ENCODE measurements around the gene FBXO38.

FBXO38 gene

DNA sequence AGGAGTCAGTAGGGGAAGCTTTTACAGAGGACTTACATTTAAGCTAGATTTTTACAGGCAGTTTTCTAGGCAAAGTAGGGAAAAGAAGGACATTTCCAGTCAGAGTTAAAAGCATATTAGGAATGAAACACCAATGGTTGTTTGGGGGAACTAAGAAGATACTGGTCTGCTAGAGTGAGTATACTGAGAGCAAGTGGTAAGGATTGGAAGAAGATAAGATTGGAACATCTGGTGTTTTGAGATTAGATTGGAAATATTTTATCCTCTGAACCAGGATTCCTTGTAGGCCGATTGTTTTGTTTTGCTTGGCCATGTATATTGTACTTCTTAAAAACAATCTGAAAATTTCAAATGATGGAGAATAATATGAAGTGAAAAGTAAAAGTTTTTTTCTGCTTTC is 7.7 kb downstream of the FBXO38 start:
- Mint-ChIP-seq H3K27ac (no peak overlapping the region), H3K27me3 (no peaks in the 10 kb centered on the region), H3K36me3 (ENCODE audit: low read depth) (peaks cover 31% of the 10 kb centered on the region), H3K4me1 (ENCODE audit: low read depth) (peaks cover 39% of the 10 kb centered on the region), H3K9me3 (no peaks in the 10 kb centered on the region), H3K4me3 (no peak overlapping the region)
- intact Hi-C loops (cut with micrococcal nuclease), result no loop called here

DNA sequence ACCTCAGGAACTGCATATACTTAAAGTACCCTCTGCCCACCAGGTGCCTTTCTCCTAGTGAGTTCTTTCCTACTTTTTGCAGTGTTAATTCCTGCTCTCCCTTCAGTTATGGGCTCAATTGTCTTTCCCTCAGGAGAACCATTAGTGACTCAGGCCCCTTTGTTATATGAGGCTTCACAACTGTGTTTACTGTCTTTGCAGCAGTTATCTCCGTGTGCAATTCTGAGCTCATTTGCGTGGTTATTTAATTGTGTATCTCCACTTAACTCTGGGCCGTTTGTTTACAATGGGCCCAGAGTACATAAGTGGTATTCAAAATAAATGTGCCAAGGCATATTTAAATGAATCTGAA is 9.6 kb downstream of the FBXO38 start:
- Mint-ChIP-seq H3K4me1 (ENCODE audit: low read depth) (peaks cover 35% of the 10 kb centered on the region), H3K4me3 (no peak overlapping the region), H3K9me3 (no peaks in the 10 kb centered on the region), H3K36me3 (ENCODE audit: low read depth) (peaks cover 31% of the 10 kb centered on the region), H3K27ac (no peak overlapping the region), H3K27me3 (no peaks in the 10 kb centered on the region)
- intact Hi-C loops (cut with micrococcal nuclease), result no loop called here

DNA sequence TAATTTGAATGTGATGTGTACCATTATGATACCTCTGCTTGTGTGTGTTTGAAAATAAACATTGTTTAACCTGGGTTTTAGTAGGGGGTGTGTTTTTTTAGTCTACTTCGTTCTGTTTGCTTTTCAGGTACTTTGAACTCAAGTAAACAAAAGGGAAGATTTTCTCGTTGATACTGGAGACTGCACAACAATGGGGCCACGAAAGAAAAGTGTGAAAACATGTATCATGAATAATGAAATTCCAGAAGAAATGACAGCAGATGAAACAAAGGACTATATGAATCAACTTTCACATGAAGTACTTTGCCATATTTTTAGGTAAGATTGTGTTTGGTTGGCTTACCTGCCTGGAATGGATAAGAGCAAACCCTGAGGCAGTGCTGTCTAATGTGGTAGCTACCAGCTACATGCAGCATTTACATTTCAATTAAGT is 10.8 kb downstream of the FBXO38 start:
- H3K4me3 Mint-ChIP-seq, result no peak overlapping the region
- peaks cover 32% of the 10 kb centered on the region for H3K4me1 Mint-ChIP-seq (ENCODE audit: low read depth)
- H3K9me3 Mint-ChIP-seq, result no peaks in the 10 kb centered on the region
- H3K36me3 Mint-ChIP-seq (ENCODE audit: low read depth), result peaks cover 38% of the 10 kb centered on the region
- H3K27ac Mint-ChIP-seq, result no peak overlapping the region
- intact Hi-C loops (cut with micrococcal nuclease), result no loop called here
- no peaks in the 10 kb centered on the region for H3K27me3 Mint-ChIP-seq

DNA sequence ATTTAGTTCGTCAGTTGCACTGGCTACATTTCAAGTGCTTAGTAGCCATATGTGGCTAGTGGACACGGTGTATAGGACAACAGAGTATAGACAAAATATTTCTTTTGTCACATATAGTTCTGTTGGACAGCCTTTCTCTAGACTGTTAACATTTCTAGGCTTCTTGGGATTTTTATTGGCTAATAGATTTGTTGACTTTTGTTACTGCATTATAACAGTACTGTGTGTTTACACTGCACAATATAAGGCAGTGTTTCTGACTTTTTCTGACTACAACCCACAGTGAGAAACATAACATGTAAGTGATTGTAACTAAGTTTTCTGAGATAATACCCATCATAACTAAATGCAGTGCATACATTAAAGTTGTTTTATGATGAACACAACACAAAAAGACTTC is 11.3 kb downstream of the FBXO38 start:
- H3K9me3 Mint-ChIP-seq, result no peaks in the 10 kb centered on the region
- no peak overlapping the region for H3K4me3 Mint-ChIP-seq
- intact Hi-C loops (cut with micrococcal nuclease), result no loop called here
- H3K4me1 Mint-ChIP-seq (ENCODE audit: low read depth), result peaks cover 32% of the 10 kb centered on the region
- no peaks in the 10 kb centered on the region for H3K27me3 Mint-ChIP-seq
- peaks cover 42% of the 10 kb centered on the region for H3K36me3 Mint-ChIP-seq (ENCODE audit: low read depth)
- H3K27ac Mint-ChIP-seq, result no peak overlapping the region

DNA sequence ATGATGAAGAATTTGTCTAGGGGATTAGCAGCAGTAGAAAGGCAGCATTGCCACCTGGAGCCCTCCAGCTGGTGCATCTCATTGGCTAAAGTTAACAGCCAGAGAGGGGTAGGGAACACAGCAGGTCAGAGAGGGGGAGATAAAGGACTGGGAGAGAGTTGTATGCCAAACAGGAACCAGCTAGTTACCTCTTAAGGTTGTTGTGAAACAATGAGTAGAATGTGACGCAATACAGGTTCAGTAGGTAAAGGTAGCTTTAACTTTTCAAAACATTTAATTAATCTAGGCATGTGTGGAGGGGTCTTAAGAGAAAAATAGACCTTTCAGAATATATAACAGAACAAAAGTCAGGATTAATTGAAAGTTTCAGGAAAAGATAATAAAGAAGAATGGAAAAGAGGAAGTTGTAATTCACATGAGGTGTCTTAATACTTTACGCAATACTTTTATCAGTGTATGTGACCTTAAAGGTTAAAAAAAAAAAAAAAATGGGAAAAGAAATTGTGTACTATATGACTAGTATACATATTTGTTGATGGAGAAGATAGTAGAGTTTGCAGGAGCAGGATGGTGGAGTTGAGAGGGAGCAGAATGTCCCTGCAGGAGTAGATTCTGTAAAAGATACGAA is 14.3 kb downstream of the FBXO38 start:
- no peak overlapping the region for H3K4me3 Mint-ChIP-seq
- H3K36me3 Mint-ChIP-seq (ENCODE audit: low read depth), result peaks cover 49% of the 10 kb centered on the region

DNA sequence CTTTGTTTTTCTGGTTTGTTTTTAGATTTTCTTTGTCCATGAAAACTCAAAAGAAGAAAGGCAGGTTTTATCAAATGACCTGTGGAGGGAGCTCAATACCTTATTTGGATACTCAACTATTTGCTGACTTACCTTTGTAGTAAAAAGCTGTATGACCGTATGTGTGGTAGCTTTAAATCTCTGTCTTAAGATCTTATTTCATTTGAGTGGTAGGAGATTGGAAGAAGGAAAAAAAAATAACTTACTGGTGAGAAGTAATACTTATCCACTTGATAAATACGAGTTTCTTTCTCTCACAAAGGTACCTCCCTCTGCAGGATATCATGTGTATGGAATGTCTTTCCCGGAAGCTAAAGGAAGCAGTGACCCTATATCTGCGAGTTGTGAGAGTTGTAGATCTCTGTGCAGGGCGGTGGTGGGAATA is 15.0 kb downstream of the FBXO38 start:
- H3K27ac Mint-ChIP-seq, result no peak overlapping the region
- H3K27me3 Mint-ChIP-seq, result no peaks in the 10 kb centered on the region
- peaks cover 53% of the 10 kb centered on the region for H3K36me3 Mint-ChIP-seq (ENCODE audit: low read depth)
- H3K4me3 Mint-ChIP-seq, result no peak overlapping the region
- no peaks in the 10 kb centered on the region for H3K9me3 Mint-ChIP-seq
- peaks cover 42% of the 10 kb centered on the region for H3K4me1 Mint-ChIP-seq (ENCODE audit: low read depth)
- intact Hi-C loops (cut with micrococcal nuclease), result no loop called here

More for the DNA sequence above, 14.3 kb downstream of the FBXO38 start:
- intact Hi-C loops (cut with micrococcal nuclease), result no loop called here
- Mint-ChIP-seq H3K9me3 (no peaks in the 10 kb centered on the region), H3K27ac (no peak overlapping the region), H3K27me3 (no peaks in the 10 kb centered on the region), H3K4me1 (ENCODE audit: low read depth) (peaks cover 40% of the 10 kb centered on the region)

DNA sequence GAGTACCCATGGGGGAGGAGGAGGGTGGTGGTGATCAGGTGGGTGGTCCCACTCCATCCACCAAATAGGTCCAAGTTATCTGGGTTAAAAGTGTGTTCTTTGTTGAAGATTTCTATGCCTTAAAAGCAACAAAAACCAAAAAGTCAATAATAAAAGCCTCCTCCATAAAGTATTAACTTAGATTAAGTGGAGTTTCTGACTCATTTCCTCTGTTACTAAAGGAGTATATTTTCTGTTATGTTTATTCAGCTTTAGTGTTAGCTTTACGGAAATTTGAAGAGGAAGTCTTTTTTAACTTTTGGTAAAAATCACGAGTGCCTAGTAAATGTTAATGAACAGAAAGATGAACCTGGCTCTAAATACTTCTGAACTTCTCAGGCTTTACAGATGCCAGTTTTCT is 17.8 kb downstream of the FBXO38 start:
- H3K27ac Mint-ChIP-seq, result peak overlapping the region; percentile 32
- H3K27me3 Mint-ChIP-seq, result no peaks in the 10 kb centered on the region
- no peak overlapping the region for H3K4me3 Mint-ChIP-seq
- intact Hi-C loops (cut with micrococcal nuclease), result no loop called here
- no peaks in the 10 kb centered on the region for H3K9me3 Mint-ChIP-seq
- H3K36me3 Mint-ChIP-seq (ENCODE audit: low read depth), result peaks cover 70% of the 10 kb centered on the region
- peaks cover 42% of the 10 kb centered on the region for H3K4me1 Mint-ChIP-seq (ENCODE audit: low read depth)

DNA sequence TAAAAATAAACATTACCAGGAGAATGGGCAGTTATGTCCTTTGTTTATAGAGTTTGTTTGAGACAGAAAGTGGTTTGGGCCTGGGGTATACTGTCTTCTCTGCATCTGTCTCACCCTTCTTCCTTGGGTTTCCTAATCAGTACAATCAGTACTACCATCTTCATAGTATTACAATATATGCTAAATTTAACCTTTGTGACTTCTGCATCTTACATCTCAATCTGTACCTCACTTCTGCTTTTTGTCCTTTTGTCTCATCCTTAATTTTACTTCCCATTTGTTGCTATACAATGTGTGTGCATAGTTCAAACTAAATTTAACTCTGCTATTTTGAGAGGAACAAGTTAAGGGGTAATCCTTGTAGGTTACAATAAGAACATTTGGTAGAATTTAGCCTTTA is 19.6 kb downstream of the FBXO38 start:
- Mint-ChIP-seq H3K27me3 (no peaks in the 10 kb centered on the region), H3K27ac (no peak overlapping the region), H3K9me3 (no peaks in the 10 kb centered on the region), H3K4me3 (no peak overlapping the region), H3K36me3 (ENCODE audit: low read depth) (peaks cover 76% of the 10 kb centered on the region), H3K4me1 (ENCODE audit: low read depth) (peaks cover 33% of the 10 kb centered on the region)
- intact Hi-C loops (cut with micrococcal nuclease), result no loop called here

DNA sequence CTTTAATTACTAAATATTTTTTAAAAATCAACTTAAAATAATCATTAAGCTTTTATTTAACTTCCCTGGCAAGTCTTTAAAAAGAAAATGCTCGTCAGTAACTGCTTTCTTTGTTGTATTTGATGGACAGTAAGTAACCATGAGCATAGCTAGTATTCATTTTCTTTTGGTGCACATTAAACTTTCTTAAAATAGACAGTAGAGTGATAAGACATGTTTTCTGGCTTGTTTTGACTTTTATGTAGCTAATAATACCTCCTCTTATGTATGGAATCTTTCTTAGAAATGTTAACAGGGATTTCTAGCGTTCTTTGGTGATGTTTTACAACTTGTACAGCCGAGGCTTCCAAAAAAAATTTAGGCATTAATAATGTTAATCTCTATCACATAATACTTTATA is 22.6 kb downstream of the FBXO38 start:
- no peaks in the 10 kb centered on the region for H3K27me3 Mint-ChIP-seq
- peaks cover 77% of the 10 kb centered on the region for H3K36me3 Mint-ChIP-seq (ENCODE audit: low read depth)
- intact Hi-C loops (cut with micrococcal nuclease), result no loop called here
- H3K4me1 Mint-ChIP-seq (ENCODE audit: low read depth), result peaks cover 22% of the 10 kb centered on the region
- no peak overlapping the region for H3K4me3 Mint-ChIP-seq
- H3K9me3 Mint-ChIP-seq, result no peaks in the 10 kb centered on the region
- no peak overlapping the region for H3K27ac Mint-ChIP-seq

DNA sequence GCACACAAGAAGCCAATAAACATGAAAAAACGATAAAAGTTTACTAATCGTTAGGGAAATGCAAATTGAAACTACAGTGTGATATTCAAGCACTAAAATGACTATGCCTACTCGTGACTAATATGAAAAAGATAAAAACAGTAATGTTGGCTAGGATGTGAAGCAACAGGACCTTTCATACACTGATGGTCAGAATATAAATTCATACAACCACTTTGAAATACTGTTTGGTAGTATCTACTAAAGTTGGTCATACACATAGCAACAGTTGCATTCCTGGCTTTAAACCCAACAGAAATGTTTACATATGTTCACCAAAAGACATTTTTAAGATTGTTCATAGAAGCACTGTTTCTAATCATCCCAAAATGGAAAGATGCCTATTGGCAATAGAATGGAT is 24.3 kb downstream of the FBXO38 start:
- Mint-ChIP-seq H3K27ac (no peak overlapping the region), H3K4me3 (no peak overlapping the region), H3K27me3 (no peaks in the 10 kb centered on the region), H3K4me1 (ENCODE audit: low read depth) (peaks cover 10% of the 10 kb centered on the region), H3K9me3 (no peaks in the 10 kb centered on the region), H3K36me3 (ENCODE audit: low read depth) (peaks cover 83% of the 10 kb centered on the region)
- intact Hi-C loops (cut with micrococcal nuclease), result no loop called here

DNA sequence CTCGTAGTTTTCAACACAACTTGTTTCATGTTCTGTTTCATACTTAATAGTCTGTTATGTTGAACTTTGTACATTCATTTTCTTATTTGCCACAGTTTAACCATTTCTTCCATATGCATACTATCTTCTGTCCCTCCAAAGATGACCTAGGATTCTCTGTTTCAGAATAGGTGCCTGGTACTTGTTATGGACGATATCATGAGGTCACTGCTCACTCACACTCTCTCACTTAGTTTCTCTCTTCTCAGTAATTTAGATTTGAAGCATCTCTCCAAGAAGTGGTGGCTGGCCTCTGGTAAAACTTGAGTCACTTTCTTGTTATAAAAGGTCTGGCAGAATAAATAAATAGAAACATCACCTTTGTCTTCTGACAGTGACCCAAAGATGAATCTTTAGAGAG is 28.4 kb downstream of the FBXO38 start:
- no peaks in the 10 kb centered on the region for H3K4me1 Mint-ChIP-seq (ENCODE audit: low read depth)
- H3K9me3 Mint-ChIP-seq, result no peaks in the 10 kb centered on the region
- no peak overlapping the region for H3K4me3 Mint-ChIP-seq
- peaks cover 89% of the 10 kb centered on the region for H3K36me3 Mint-ChIP-seq (ENCODE audit: low read depth)
- no peaks in the 10 kb centered on the region for H3K27me3 Mint-ChIP-seq
- intact Hi-C loops (cut with micrococcal nuclease), result no loop called here
- H3K27ac Mint-ChIP-seq, result no peak overlapping the region

DNA sequence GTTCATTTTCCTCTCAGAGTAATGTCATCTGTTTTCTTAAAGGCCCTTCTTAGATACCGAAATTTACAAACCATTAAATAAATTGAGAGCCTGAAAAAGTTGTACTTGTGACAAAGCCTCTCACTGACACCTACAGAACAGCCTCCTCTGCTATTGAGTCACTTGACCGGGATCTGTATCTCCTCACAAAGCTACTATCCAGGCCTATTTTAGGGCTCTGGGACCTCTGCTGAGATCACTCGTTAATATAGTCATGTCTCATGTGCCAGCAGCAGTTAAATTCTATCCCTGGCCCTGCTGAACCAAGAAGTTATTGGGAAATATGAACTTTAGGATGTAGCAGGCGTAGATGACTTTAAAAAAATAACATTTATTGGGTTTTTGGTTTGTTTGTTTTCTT is 31.1 kb downstream of the FBXO38 start:
- intact Hi-C loops (cut with micrococcal nuclease), result no loop called here
- Mint-ChIP-seq H3K9me3 (no peaks in the 10 kb centered on the region), H3K4me1 (ENCODE audit: low read depth) (no peaks in the 10 kb centered on the region), H3K36me3 (ENCODE audit: low read depth) (peaks cover 96% of the 10 kb centered on the region), H3K4me3 (no peak overlapping the region), H3K27ac (no peak overlapping the region), H3K27me3 (no peaks in the 10 kb centered on the region)

DNA sequence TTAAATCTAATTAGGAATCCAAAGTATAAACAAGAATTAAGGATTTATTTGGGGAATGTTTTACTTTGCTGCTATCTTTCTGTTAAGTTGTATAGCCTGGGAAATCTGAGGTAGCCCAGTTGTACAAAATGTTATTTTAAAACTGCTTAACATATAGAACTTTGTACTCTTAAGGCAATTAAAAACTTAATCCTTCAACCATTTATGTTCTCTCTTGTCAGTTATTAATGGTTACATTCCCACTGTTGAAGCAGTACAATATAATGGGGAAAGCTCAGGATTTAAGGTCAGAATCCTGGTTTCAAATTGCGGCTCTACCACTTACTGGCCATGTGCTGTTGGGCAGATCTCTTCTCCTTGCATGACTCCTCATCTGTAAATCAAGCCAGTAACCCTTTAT is 32.7 kb downstream of the FBXO38 start:
- Mint-ChIP-seq H3K36me3 (ENCODE audit: low read depth) (peaks cover 96% of the 10 kb centered on the region), H3K4me1 (ENCODE audit: low read depth) (no peaks in the 10 kb centered on the region)

DNA sequence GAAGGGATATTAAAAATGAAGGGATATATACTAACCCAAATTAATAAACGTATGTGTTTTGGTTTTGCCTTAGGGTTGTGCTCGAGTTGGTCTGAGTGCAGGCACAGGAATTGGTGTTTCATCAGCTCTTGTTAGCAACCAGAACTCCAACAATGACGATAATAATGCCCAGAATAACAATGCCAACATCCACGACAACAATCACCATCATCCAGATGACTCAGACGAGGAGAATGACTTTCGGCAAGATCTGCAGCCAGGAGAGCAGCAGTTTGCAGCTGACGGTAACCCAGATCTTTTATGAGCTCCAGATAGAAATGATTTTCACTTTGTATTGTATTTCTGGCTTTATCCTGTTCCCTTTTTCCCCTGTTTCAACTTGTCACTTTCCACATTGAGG is 33.2 kb downstream of the FBXO38 start:
- Mint-ChIP-seq H3K9me3 (no peaks in the 10 kb centered on the region), H3K4me3 (no peak overlapping the region), H3K4me1 (ENCODE audit: low read depth) (no peaks in the 10 kb centered on the region), H3K36me3 (ENCODE audit: low read depth) (peaks cover 97% of the 10 kb centered on the region), H3K27ac (no peak overlapping the region), H3K27me3 (no peaks in the 10 kb centered on the region)
- intact Hi-C loops (cut with micrococcal nuclease), result no loop called here

More for the DNA sequence above, 32.7 kb downstream of the FBXO38 start:
- H3K9me3 Mint-ChIP-seq, result no peaks in the 10 kb centered on the region
- intact Hi-C loops (cut with micrococcal nuclease), result no loop called here
- H3K4me3 Mint-ChIP-seq, result no peak overlapping the region
- H3K27ac Mint-ChIP-seq, result no peak overlapping the region
- H3K27me3 Mint-ChIP-seq, result no peaks in the 10 kb centered on the region

DNA sequence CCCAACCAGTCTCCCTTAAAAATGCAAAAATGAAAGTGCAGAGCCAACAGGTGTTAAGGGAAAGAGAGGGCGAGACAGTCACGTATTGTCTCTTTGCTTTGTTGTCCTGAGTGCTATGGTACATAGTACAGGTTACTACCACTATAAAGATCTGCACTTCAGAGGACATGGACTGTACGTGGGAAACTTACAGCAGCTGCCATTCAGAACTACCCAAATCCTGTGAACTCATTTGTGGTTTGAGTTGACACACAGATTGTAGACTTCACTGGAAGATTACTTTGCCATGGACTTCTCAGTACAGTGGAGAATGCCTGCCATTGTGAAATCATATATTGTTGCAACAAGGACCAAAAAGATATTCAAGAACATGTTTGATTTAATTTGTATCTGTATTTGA is 34.8 kb downstream of the FBXO38 start:
- Mint-ChIP-seq H3K4me1 (ENCODE audit: low read depth) (no peaks in the 10 kb centered on the region), H3K9me3 (no peaks in the 10 kb centered on the region), H3K27me3 (no peaks in the 10 kb centered on the region), H3K4me3 (no peak overlapping the region), H3K27ac (no peak overlapping the region), H3K36me3 (ENCODE audit: low read depth) (peaks cover 98% of the 10 kb centered on the region)
- intact Hi-C loops (cut with micrococcal nuclease), result no loop called here

Data from dendritic cell treated with granulocyte-macrophage colony-stimulating factor and Interleukin-4, amounts not matched to agents 40 ng/mL and 50 ng/mL, for 4 days (primary cell).